Femur (tissue), 1 donor: ENCODE results near the gene HIC2.
"Not testable (repeated sequence)": the region's sequence is repeated elsewhere in the genome, so short reads cannot be mapped to it uniquely, and the experiment has no call there.

Source experiments
- DNase-seq: peaks from one replicate; pipeline ENCODE4 v3.0.0-alpha.2; 2017

HIC2 gene, protein sequence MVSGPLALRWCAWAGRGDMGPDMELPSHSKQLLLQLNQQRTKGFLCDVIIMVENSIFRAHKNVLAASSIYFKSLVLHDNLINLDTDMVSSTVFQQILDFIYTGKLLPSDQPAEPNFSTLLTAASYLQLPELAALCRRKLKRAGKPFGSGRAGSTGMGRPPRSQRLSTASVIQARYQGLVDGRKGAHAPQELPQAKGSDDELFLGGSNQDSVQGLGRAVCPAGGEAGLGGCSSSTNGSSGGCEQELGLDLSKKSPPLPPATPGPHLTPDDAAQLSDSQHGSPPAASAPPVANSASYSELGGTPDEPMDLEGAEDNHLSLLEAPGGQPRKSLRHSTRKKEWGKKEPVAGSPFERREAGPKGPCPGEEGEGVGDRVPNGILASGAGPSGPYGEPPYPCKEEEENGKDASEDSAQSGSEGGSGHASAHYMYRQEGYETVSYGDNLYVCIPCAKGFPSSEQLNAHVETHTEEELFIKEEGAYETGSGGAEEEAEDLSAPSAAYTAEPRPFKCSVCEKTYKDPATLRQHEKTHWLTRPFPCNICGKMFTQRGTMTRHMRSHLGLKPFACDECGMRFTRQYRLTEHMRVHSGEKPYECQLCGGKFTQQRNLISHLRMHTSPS

DNA sequence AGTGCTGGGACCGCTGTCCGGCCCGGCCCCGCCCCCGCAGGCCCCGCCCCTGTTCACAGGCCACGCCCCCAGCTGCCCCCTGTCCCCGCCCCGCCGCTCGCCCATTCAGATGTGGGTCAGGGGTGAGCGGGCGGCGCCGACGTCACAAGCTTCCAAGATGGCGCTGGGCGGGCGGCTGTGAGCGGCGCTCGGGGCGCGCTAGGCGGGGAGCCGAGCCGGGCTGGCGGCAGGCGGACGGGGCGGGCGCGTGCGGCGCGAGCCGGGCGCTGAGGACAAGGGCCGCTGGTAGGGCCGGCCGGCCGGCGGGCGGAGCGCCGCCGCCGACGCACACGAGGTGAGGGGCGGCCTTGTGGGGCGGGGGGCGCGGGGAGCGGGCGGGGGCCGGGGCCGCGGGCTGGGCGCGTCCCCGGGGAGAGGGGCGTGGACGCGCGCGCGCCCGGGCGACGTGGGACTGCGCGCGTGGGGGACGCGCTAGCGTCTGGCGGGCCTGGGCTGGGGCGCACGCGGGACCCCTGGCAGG, at the start of gene HIC2:
HIC2 (plus strand) TSS at position 145 of the 520 bp plus-strand sequence. CDS start 25,461 bp downstream, outside the sequence.
- DNase-seq, result not testable (repeated sequence)

DNA sequence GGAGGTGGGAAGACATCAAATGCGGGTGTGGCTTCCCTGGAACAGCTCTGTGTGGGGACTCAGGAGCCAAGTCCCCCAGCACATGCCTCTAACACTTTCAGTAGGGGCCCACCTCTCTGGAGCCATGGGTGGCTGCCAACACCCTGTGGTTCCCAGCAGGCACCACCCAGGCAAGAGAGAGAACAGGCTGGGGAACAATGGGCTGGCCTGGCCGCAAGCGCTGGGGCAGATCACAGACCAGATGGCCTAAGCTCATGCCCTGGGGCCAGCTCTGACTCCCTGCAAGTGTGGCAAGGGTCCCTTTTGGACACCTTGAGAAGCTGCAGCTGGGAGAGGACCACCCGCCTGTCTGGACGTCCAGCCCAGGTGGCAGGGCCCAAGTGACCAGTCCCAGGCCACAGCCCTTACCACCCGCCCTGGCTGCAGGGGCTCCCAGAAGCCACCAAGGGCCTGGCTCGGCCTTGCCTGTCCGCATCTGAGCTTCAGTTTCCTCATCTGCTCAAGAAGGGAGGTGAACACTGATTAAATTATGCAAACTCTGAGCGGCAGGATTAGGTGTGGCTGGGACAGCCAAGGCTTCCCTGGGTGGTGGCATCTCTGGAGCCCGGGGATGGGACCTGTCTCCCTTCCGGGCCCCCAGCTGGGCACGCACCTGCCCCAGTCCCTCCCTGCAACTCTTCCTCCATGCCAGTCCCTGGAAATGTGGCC, 48.4 kb upstream of the HIC2 start:
- not testable (repeated sequence) for DNase-seq

DNA sequence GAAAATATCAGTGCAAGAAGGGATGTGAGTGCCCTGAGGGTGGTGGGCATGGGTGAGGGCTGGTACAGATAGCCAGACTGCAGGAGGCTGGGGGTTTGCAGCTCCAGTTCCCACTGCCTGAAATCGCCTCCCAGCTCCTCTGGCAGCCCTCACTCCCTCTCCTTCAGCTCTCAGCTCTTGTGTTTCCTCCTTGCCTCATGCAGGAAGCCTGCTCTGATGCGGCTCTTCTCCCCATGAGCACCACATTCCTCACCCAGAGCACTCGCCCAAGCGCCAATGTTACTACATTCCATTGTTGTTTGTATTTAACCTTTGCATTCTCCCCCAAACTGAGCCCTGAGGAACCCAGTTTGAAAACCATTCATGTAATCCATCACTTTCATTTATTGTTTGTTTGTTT, 41.3 kb upstream of the HIC2 start:
- not testable (repeated sequence) for DNase-seq

DNA sequence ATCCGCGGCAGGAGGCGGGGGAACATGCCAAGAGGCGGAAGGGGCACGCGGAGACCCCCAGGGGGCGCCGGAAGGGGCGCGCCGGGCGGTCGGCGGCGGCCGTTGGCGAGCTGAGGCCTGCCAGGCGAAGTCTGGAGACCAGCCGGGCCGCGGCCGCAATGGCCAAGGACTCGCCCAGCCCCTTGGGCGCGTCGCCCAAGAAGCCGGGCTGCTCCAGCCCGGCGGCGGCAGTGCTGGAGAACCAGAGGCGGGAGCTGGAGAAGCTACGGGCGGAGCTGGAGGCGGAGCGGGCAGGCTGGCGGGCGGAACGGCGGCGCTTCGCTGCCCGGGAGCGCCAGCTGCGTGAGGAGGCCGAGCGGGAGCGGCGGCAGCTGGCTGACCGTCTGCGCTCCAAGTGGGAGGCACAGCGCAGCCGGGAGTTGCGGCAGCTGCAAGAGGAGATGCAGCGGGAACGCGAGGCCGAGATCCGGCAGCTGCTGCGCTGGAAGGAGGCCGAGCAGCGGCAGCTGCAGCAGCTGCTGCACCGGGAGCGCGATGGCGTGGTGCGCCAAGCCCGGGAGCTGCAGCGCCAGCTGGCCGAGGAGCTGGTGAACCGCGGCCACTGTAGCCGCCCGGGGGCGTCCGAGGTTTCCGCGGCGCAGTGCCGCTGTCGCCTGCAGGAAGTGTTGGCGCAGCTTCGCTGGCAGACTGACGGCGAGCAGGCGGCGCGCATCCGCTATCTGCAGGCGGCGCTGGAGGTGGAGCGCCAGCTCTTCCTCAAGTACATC, 33.3 kb upstream of the HIC2 start, which contains the start of gene RIMBP3B:
RIMBP3B (plus strand) TSS at position 51 of the 767 bp plus-strand sequence; CDS start at position 159, 108 bp downstream.
- DNase-seq, result not testable (repeated sequence)

DNA sequence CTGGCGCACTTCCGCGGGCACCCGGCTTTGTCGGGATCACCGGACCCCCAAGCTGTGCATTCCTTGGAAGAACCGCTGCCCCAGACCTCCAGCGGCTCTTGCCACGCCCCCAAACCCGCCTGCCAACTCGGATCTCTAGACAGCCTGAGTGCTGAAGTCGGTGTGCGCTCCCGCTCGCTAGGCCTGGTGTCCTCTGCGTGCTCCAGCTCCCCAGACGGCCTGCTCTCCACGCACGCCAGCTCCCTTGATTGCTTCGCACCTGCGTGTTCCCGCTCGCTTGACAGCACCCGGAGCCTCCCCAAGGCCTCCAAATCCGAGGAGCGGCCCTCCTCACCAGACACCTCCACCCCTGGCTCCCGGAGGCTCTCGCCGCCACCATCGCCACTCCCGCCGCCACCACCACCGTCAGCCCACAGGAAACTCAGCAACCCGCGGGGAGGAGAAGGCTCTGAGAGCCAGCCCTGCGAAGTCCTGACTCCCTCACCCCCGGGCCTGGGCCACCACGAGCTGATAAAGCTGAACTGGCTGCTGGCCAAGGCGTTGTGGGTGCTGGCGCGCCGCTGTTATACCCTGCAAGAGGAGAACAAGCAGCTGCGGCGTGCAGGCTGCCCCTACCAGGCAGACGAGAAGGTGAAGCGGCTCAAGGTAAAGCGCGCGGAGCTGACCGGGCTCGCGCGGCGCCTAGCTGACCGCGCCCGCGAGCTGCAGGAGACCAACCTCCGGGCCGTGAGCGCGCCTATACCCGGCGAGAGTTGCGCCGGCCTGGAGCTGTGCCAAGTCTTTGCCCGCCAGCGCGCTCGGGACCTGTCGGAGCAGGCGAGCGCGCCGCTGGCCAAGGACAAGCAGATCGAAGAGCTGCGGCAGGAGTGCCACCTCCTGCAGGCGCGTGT, 32.5 kb upstream of the HIC2 start:
- DNase-seq, result not testable (repeated sequence)

DNA sequence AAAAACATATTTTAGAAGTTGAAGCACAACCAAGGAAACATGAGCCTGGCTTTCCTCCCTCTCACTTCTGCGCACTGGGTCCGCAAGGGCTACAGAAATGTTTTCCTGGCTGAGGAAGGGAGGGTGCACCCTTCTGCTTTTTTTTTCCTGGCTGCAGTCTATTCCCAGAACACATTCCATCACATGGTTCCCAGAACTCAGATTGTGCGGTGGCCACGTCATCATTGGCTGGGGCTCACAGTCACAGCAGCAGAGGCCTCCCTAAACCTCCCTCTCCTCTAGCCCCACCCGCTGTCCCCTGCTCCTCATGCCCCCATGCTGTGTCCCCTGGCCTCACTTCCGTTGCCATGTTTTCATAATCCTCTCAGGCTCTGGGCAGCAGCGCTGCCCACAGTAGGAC, 27.7 kb upstream of the HIC2 start:
- not testable (repeated sequence) for DNase-seq

DNA sequence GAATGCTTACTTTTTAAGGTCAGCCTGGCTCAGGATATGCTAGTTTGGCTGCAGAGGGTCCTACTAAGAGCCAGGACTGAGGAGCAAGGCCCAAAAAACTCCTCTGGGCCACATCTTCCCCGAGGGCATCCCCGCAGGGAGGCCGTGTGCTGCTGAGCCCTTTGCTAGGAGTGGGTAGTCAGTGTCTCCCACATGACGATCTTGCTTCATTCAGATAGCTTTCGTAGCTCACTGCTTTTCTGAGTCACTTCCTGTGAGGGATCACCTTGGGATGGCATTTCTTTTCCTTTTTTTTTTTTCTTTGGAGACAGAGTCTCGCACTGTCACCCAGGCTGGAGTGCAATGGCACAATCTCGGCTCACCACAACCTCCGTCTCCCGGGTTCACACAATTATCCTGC, 27.2 kb upstream of the HIC2 start:
- DNase-seq, result not testable (repeated sequence)

DNA sequence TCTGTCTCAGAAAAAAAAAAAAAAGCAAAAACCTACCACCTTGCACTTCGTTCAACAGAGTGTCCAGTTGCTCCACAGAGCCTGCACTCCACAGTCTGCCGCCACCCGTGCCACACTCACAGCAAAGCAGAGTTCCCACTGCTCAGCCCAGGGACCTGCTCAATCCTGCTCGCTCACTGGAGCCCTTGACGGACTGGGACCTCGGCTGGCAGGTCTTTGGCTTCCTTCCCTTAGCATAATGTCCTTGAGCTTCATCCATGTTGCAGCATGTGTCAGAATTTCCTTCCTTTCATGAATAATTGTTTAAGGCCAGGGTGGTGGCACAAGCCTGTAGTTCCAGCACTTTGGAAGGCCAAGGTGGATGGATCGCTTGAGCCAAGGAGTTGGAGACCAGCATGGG, 22.6 kb upstream of the HIC2 start:
- DNase-seq, result not testable (repeated sequence)

DNA sequence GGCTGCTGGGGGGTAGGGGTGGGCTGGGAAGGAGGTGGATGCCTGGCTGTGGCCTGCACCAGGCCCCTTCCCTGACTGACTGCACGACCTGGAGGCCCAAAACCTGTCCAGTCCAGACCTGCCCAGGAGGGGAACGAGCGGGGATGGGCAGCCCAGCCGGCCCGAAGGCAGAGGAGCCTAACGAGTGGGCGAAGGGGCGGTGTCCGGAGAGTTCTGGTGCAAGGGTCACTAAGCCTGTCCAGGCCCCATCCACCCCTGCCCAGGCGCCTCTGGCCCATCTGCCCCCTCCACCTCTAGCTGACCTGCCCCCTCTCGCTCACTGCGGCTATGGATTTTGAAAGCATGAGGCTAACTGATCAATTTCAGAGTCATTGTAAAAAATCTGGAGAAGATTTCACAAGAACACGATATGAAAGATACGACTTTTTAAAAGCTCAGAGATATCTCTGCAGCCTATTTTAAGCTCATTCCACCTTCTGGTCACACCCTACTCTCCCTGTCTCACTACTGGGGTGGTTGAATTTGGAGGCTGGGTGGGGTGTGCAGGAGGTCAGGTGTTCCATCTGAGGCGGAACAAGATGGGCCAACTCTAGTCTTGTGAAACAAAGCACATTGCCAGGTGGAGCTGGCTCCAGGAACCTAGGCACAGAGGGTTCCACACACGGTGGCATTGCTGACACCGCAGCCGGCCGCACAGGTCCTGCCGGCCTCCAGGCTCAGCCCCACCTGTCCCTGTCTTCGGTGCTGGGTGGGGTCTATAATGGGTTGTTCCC, 15.8 kb upstream of the HIC2 start:
- not testable (repeated sequence) for DNase-seq

DNA sequence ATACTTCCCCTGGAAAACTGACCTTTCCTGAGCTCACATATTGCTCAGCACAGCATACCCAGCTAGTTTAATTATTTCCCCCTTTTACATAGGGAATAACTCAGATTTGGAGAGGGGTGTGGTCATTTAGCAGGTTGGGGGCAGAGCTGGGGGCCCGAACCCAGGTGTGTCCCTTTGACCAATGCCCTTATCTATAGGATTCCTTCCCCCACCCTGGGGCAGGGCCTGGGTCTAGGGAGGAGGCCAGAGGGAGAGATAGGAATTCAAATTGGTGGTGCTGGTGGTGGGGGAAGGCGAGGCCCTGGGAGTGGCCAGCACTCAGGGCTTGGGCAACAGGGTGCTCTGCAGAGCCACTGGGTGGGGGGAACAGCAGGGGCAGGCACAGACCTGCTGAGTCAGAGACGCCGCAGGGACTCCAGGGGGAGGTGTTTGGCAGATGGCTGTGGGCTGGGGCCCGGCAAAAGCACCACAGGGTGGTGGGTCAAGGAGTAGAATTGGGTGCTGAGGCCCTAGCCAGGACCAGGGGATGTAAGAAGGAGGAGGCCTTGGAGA, 14.3 kb upstream of the HIC2 start:
- not testable (repeated sequence) for DNase-seq

DNA sequence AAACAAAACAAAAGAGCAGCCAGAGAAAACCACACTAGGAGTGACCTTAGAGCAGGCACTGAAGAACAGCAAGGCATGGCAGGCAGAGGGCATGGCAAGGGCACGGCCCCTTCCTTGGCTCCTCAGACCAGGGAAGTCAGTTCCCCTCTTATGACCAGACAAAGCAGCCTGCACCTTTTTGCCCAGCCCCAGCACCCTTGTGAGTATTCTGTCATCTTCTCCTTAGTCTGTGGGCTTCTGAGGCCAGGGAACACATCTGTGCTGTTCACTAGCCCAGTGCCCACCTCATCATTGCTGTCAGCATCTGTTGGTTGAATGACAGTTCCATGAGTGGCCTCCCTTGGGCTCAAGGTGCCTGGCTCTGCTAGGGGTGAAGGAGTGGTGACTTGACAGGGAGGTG, 10.0 kb upstream of the HIC2 start:
- DNase-seq, result not testable (repeated sequence)

DNA sequence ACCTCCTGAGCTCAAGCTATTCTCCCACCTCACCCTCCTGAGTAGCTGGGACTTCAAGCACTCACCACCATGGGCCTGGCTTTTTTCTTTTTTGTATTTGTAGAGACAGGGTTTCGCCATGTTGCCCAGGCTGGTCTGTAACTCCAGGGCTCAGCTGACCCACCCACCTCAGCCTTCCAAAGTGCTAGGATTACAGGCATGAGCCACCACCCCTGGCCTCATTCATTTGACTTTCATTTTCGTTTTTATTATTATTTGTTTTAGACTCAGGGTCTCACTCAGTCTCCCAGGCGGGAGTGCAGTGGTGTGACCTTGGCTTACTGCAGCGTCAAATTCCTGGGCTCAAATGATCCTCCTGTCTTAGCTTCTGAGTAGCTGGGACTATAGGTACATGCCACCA, 9.4 kb upstream of the HIC2 start:
- DNase-seq, result not testable (repeated sequence)

DNA sequence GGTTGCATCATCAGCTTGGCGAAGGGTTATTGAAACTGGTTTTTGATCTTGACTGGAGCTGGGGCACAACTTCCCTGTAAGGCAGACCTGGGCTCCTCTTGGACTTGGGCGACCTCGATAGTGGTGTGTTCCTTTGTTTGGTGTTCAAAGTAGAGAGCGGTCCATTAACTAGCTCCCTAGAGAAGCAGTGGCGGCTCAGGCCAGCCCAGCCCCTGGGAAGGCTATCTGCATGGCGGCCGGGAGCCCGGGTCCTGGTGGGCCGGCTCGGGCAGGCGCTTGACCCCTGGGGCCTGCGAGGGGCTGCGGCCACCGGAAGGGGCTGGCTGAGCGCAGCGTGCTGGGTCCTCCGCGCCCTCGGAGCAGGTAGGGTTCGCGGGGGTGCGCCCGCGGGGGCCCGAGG, 796 bp upstream of the HIC2 start:
- not testable (repeated sequence) for DNase-seq

DNA sequence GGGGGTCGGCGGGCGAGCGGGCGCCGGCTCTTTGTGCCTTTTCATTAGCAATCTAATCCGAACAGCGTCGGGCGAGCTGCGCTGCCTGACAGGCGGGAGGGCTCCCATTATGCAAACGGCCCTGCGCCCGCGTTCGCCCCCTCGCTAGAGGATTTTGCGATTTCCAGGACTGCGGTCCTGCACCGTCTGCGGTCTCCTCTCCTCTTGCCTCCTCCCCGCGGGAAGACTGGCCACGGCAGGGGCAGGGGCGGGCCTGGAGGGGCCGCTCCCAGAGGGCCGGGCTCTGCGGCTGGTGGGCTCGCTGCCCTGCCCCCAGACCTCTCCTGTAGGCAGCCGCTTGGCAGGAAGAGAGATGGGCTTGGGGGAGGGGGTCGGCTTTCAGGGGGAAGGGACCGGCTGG, 682 bp downstream of the HIC2 start:
- DNase-seq, result not testable (repeated sequence)

DNA sequence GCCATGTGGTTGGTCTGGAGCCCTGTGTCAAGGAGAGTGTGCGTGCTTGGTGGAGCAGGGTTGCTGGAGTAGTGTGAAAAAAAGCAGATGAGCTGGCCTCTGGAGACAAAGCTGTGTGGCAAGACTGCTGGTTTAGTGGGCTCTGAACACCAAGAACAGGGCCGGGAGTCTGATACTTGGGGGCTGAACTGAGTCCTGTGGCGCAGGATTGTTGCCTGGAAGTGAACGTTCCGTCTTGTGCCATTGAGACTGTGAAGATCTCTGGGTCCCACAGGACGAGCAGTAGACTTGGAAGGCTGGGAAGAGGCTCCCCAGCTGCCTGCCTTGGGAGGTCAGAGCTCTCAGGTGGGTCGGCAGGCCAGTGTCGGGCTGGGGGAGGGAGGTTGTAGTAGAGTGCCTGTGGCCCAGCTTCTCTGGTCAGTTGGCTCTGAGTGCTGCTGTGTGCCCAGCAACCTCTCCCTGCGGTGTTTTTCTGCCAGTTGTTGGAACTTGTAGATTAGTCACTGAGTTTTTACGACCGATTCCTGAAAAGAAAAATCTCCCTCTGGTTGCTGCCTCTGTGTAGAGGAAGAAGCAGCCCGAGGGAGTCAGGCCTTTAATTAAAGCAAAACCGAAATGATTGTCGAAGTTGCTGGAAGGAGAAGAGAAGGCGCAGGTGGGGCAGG, 1.9 kb downstream of the HIC2 start:
- not testable (repeated sequence) for DNase-seq

DNA sequence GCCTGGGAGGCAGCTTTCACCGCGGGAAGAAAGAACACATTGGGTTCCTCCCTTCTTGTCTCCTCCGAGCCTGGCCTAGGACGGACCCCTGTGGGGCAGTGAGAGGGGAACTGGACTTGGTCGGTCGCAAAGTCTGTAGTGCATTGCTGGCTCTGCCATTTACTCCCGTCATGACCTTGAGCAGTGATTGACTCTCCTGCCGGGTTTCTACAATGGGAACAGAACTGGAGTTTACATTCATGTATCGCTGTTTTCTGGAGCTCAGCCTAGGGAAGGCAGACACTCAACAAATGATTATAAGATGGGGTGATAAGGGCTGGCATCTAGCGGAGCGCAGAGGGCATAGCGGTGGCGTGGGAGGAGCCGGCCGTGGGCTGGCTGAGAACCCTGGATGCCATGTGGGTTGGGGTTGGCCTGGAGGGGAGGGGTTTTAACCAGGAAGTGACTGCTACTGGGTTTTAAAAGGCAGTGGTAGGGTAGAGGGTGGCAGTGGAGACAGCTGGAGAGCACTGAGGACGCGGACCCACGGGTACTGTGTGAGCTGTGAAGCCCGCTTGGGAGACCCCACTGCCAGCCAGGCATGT, 3.1 kb downstream of the HIC2 start:
- DNase-seq, result not testable (repeated sequence)

DNA sequence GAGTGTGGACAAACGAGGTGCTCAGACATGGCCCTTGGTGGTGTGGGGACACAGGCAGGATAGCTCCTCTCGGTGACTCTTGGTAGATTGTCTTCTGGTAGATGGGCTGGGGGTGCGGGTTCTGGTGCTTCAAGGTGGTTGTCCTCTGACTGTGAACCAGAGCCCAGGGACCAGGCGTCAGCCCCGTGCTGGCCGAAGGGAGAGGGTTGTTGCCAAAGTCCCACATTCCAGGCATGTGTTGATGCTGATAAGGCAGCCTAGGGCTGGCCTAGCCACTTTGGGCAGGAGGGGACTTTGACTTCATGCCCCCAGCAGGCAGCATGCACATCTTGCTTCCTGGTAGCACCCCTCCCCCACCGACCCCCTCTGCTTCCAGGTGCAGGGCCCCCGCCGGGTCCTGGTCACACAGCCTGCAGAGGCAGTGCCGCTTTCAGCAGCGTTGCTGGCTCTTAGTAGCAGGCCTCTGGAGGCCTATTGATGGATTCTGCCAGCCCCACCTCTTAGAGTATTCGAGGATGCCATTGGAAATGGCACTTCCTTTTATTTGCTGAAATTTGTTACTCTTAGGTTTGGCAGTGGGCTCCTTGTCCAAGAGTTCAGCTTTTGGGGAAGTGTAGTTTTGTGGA, 7.0 kb downstream of the HIC2 start:
- not testable (repeated sequence) for DNase-seq

DNA sequence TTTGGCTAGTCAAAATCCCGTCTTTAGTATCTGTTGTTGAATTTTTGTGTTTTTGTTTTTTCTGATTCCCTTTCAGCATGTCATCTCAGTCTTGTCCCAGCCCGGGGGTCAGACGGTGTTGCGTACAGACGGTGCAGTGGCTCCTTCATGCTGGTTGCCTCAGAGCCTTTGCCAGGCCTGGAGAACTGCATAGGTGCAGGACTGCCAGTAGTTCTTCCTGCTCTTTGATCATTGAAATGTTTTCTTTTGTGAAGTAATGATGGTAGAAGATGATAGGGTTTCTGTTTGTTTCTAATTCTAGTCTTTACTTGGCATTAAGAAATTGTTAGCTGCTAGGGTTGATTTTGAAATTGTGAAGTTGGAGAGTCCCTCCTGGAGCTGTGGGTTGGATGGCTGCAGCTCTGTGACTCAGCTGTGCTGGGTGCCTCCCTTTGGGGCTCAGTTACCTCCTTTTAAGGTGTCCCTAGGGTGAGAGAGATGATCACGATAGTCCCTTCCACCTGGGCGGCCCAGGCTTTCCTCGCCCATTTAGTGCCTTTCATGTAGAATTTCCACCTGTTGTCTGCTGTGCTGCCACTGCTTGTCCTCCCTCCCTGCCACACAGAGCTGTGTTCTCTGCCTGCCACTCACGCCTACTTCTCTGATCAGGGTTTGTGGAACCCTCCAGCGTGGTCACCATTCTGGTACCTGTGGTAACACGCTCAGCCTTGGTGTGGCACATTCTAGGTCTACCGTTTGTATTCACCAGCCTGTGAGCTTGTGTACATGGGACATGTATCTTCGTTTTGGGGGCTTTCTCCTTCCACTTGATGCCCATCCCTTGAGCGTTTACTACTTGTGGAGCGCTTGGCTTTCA, 17.4 kb downstream of the HIC2 start:
- not testable (repeated sequence) for DNase-seq
